Bronchial epithelial cell (primary cell): Measurements from ENCODE around the gene SNX14. TPM values are rescaled to one million over a fixed set of nuclear protein-coding genes. Genes with fewer than 3 reads are reported as not detected.

Experiments
- DNase-seq: peaks from one replicate; pipeline ENCODE4 v3.0.0-alpha.2; 2010; ENCODE audit warnings: low read depth
- FAIRE-seq: peaks from 2 replicates; lab custom pipeline; 2011; peaks lifted over from hg19 to GRCh38; lab: Jason Lieb, UNC
- H3K27me3 ChIP-seq: 2 replicates; pipeline ENCODE4 v1.5.1; 2011; ENCODE audit warnings: low read length; ENCODE audit not compliant: control insufficient read depth, insufficient read depth
- H3K36me3 ChIP-seq: 2 replicates; pipeline ENCODE4 v1.5.1; 2011; ENCODE audit warnings: low read length; ENCODE audit not compliant: control insufficient read depth, insufficient read depth
- H3K4me3 ChIP-seq: 2 replicates; pipeline ENCODE4 v1.5.1; 2011; ENCODE audit warnings: mild to moderate bottlenecking, low read depth, low read length, control low read depth
- CTCF ChIP-seq: IDR thresholded peaks from 2 replicates; pipeline ENCODE4 v1.5.1; 2011; ENCODE audit warnings: mild to moderate bottlenecking, moderate library complexity, low read length, control low read depth, inconsistent platforms; ENCODE audit not compliant: insufficient read depth, severe bottlenecking
- total RNA-seq: library from RNA; depleted of rRNA; stranded (reverse); fragments of >200 nt; gene quantifications from 2 replicates; pipeline ENCODE4 v1.2.1, GENCODE V29; 2014

SNX14 gene
- total RNA-seq, 1 donor from 2014 or later, result 119 TPM

- no peak for TF ChIP-seq CTCF
- Histone ChIP-seq H3K4me3 (no peak overlapping the region), H3K36me3 (peaks cover 1% of the 10 kb centered on the region), H3K27me3 (no peaks in the 10 kb centered on the region)
- FAIRE-seq (no peak), DNase-seq (peak; percentile 58)
Measured at GRCh38 chr6:85494547-85495536, 98.8 kb downstream of the SNX14 start.

DNA sequence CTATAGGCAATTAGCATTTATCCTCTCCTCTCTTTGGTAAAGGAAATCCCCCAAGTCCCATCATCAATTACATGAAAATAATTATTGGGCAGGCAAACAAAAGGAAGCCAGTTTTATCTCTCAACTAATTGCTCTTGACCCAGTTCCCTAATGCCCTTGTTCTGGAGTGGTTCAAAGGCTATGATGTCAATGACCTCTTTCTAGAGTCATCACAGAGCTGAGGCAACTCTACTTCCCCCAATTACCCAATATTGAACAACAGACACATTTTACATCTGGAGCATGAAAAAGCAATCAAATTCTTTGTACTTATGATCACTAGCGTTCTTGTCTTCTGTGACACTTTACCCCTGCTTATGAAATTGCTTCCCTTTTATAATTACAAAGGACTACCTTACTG is 100.3 kb downstream of the SNX14 start:
- FAIRE-seq, result no peak
- H3K27me3 ChIP-seq, result no peaks in the 10 kb centered on the region
- DNase-seq, result no peak
- no peak for TF ChIP-seq CTCF
- H3K36me3 ChIP-seq, result peaks cover 3% of the 10 kb centered on the region
- H3K4me3 ChIP-seq, result no peak overlapping the region

DNA sequence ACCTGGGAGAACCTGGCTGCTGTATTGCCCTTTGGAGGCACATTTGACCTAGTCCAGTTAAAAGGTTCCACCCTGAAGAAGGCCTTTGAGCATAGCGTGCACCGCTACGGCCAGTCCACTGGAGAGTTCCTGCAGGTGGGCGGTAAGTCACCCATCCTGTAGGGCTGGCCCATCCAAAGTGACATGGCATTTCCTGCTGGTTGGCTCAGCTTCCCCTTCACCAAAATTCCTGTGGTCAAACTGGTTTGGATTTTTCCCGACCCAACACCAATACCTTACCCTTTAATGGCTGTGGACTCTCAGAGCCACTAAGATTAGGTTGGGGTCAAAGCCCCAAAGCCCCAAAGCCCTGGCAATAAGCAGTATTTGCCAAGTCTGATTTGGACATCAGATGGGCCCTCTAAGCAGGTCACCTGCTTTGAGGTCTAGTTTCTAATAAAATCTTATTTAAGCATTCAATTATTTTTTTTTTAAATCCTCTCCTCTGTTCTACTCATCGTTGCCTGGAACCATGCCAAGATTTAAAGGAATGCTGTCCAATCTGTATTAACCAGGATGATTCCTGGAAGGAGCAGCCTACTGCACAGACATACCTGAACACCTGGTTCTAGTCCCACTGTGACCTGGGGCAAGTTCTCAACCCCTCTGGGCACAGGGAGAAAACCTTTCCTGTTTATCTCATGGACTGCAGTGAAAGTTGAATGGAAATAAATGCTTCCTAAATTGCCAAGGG is 103.0 kb downstream of the SNX14 start:
- DNase-seq, result peak; percentile 54
- TF ChIP-seq CTCF, result no peak
- no peak for FAIRE-seq
- no peak overlapping the region for H3K4me3 ChIP-seq
- no peaks in the 10 kb centered on the region for H3K27me3 ChIP-seq
- H3K36me3 ChIP-seq, result peaks cover 4% of the 10 kb centered on the region

DNA sequence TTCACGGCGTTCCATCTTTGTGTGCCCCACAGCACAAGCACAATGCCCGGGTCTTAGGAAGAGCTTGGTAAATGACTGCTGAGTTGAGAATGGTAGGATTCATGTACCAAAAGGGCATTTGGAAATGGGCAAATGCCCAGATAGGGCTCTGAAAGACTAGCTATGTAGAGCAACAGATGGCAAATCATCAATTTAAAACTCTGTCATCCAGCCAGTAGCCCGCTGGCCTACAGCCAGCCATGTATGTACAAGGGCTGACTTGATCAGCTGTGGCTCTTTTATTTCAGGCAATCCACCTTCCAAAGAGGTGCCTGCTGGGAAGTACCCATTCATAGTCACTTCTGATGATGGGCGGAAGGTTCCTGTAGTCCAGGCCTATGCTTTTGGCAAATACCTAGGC is 108.7 kb downstream of the SNX14 start:
- Histone ChIP-seq H3K27me3 (no peaks in the 10 kb centered on the region), H3K36me3 (peaks cover 3% of the 10 kb centered on the region), H3K4me3 (no peak overlapping the region)
- no peak for FAIRE-seq
- no peak for TF ChIP-seq CTCF
- DNase-seq, result no peak

- no peak overlapping the region for H3K4me3 ChIP-seq
- no peaks in the 10 kb centered on the region for H3K27me3 ChIP-seq
- H3K36me3 ChIP-seq, result peaks cover 1% of the 10 kb centered on the region
- no peak for TF ChIP-seq CTCF
- DNase-seq (no peak), FAIRE-seq (no peak)
Measured at GRCh38 chr6:85483846-85484245, 109.8 kb downstream of the SNX14 start.
